Measurements from ENCODE around the gene SLC25A18.

- no peak for TF ChIP-seq CTCF (optimal IDR thresholded peaks at IDR 0.05 in 1 of 3, IDR thresholded peaks at IDR 0.05 in 1 of 3, conservative IDR thresholded peaks at IDR 0.05 in 1 of 3; ENCODE audit: extremely low read depth in 1 of 3, insufficient read depth in 2 of 3, low read length in 3 of 3)
- TF ChIP-seq EZH2 (IDR thresholded peaks at IDR 0.05; ENCODE audit: low read length) = no peak
Observed at GRCh38 chr22:17566776-17567175, 3.5 kb downstream of the SLC25A18 start.
